Mononuclear cell (primary cell): Measurements from ENCODE around the gene FGF2. TPM values are rescaled to one million over a fixed set of nuclear protein-coding genes. Genes with fewer than 3 reads are reported as not detected.
A peak's percentile ranks its signal among the peaks of the same experiment; 100 is the strongest.
"Not testable (repeated sequence)": the region's sequence is repeated elsewhere in the genome, so short reads cannot be mapped to it uniquely, and the experiment has no call there.

Experiments
- H3K27me3 ChIP-seq: 2 replicates; pipeline ENCODE4 v1.6.0; 2011; ENCODE audit warnings: low read length, control low read depth; ENCODE audit not compliant: insufficient read depth
- H3K4me1 ChIP-seq: 2 replicates; pipeline ENCODE4 v1.5.1; 2011; ENCODE audit warnings: mild to moderate bottlenecking, low read length, control low read depth; ENCODE audit not compliant: insufficient read depth
- H3K4me3 ChIP-seq: 2 replicates; pipeline ENCODE4 v1.5.1; 2011; ENCODE audit warnings: mild to moderate bottlenecking, low read length, moderate library complexity
- H3K9me3 ChIP-seq: 2 replicates; pipeline ENCODE4 v1.5.1; 2011; ENCODE audit warnings: low read depth, mild to moderate bottlenecking, control low read depth, low read length
- total RNA-seq: library from RNA; depleted of rRNA; stranded (reverse); fragments of >200 nt; gene quantifications from one replicate; pipeline ENCODE4 v1.2.3, GENCODE V29; 2012

Gene FGF2
- total RNA-seq, 1 donor: 0.31 TPM

GRCh38 chr4:122827258-122827878, 737 bp downstream of the FGF2 start:
- H3K4me1 ChIP-seq: peaks cover 14% of the 10 kb centered on the region
- no peaks in the 10 kb centered on the region for H3K9me3 ChIP-seq
- peaks cover 89% of the 10 kb centered on the region for H3K27me3 ChIP-seq
- H3K4me3 ChIP-seq: peak overlapping the region; percentile 26

DNA sequence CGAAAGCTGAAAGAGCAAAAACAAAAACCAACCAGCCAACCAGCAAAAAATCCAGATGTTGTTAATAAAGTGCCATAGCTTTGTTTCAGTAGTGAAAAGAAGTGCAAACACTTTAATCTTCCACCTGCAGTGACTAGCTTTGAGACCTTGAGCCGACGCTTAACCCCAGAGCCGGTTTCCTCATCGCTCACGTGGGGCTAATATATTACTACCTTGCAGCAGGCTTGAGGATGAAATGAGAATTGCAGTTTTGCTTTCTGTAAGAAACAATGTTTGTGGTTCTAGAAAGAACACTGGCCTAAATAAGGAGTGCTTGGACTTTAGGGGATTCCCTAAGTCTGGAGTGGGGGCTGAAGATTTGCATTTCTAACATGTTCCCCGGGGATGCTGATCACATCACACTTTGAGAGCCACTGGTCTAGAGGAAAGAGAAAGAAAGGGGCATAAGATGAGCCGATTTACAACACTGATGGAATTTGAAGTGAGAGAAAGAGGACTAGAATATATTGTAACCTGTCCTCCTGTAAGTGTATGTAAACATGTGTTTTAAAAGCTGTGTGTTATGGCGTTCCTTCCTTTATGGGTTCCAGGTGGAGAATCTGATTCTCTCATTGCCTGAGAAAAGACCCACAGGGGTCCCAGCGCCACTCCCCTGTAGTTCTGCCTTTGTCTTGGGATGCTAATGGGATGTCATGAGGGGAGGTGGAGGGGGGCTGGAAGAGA, 1.4 kb downstream of the FGF2 start:
- Histone ChIP-seq H3K4me3 (no peak overlapping the region), H3K27me3 (peaks cover 92% of the 10 kb centered on the region), H3K4me1 (peaks cover 14% of the 10 kb centered on the region), H3K9me3 (no peaks in the 10 kb centered on the region)

- peaks cover 75% of the 10 kb centered on the region for H3K27me3 ChIP-seq
- H3K4me3 ChIP-seq: no peak overlapping the region
- H3K9me3 ChIP-seq: no peaks in the 10 kb centered on the region
- H3K4me1 ChIP-seq: peaks cover 14% of the 10 kb centered on the region
Measured at GRCh38 chr4:122830426-122831095, 3.9 kb downstream of the FGF2 start.

DNA sequence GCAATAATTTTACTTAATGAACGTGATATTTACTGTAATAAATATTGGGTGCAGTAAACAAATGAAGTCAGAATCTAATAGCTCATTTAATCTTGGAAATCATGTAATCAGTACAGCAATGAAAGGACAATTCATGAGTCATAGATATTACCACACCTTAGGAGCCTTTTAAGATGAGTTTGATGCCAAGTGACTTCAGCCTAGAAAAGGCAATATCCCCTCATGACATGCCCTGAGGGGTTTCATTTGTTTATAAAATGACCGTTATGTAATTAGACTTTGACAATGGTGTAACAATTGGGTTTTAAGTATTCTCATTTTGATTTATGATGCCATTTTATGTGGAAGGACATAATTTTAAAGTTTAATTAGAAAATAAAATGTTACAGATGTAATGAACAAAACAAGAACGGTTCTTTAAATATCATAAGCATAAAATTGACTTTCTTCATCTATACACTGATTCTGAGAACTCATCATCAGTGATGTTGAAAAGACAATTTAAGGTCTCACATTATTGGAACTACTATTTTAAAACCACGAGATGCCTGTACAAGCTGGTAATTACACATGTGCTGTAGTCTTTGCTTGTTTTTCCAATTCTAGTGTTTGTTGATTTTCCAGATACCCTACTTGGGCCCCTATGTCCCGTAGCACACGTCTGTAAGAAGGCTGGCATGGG, 5.0 kb downstream of the FGF2 start:
- H3K4me1 ChIP-seq: peaks cover 14% of the 10 kb centered on the region
- H3K4me3 ChIP-seq: no peak overlapping the region
- H3K9me3 ChIP-seq: no peaks in the 10 kb centered on the region
- peaks cover 76% of the 10 kb centered on the region for H3K27me3 ChIP-seq

DNA sequence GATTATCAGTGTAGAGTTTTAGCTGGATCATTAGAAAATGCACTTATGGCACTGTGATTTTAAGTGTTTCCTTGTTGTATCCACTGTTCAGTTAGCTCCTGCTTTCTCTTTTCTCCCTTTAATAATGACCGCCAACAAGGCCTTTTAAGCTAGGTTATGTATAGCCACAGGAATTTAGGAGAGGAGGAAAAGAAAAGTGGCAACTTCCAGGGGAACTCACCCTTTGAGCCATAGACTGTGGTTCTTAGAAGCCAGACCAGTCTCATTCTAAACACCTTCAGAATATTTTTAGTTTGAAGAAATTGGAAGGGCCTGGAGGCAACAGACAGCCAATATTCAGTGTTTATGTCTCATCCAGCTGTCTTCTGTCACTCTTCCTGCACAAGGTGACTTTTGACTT, 6.1 kb downstream of the FGF2 start:
- no peak overlapping the region for H3K4me3 ChIP-seq
- no peaks in the 10 kb centered on the region for H3K9me3 ChIP-seq
- peaks cover 7% of the 10 kb centered on the region for H3K4me1 ChIP-seq
- H3K27me3 ChIP-seq: peaks cover 74% of the 10 kb centered on the region

- H3K9me3 ChIP-seq: no peaks in the 10 kb centered on the region
- H3K4me1 ChIP-seq: no peaks in the 10 kb centered on the region
- no peak overlapping the region for H3K4me3 ChIP-seq
- H3K27me3 ChIP-seq: peaks cover 65% of the 10 kb centered on the region
Measured at GRCh38 chr4:122833999-122834398, 7.4 kb downstream of the FGF2 start.

- H3K4me1 ChIP-seq: no peaks in the 10 kb centered on the region
- H3K9me3 ChIP-seq: no peaks in the 10 kb centered on the region
- peaks cover 48% of the 10 kb centered on the region for H3K27me3 ChIP-seq
- H3K4me3 ChIP-seq: no peak overlapping the region
Measured at GRCh38 chr4:122836941-122837340, 10.3 kb downstream of the FGF2 start.

GRCh38 chr4:122838034-122838433, 11.4 kb downstream of the FGF2 start:
- H3K4me1 ChIP-seq: no peaks in the 10 kb centered on the region
- no peaks in the 10 kb centered on the region for H3K9me3 ChIP-seq
- no peak overlapping the region for H3K4me3 ChIP-seq
- peaks cover 42% of the 10 kb centered on the region for H3K27me3 ChIP-seq

DNA sequence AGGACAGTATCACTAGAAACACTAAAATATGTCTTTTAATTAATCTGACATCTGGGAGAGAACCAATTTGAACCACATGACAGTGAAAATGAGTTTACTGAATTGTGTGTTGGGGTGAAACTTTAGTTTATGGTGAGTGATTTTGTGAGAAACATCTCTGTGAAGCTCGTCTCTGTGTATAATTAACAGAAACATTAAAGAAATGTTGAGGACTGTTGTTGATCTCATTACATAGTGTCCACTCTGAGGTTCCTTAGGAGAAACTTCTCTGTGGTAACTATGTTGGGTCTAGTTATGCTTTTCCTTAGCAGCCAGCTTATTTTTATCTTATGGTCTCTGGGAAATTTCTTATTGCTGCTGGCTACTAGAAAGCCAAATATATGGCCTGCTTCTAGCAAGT, 15.8 kb downstream of the FGF2 start:
- no peaks in the 10 kb centered on the region for H3K9me3 ChIP-seq
- no peak overlapping the region for H3K4me3 ChIP-seq
- H3K4me1 ChIP-seq: no peaks in the 10 kb centered on the region
- peaks cover 20% of the 10 kb centered on the region for H3K27me3 ChIP-seq

GRCh38 chr4:122842984-122843531, 16.4 kb downstream of the FGF2 start:
- no peak overlapping the region for H3K4me3 ChIP-seq
- H3K27me3 ChIP-seq: peaks cover 18% of the 10 kb centered on the region
- no peaks in the 10 kb centered on the region for H3K4me1 ChIP-seq
- no peaks in the 10 kb centered on the region for H3K9me3 ChIP-seq

- not testable (repeated sequence) for H3K9me3 ChIP-seq, H3K4me3 ChIP-seq, H3K4me1 ChIP-seq
- H3K27me3 ChIP-seq: peaks cover 16% of the 10 kb centered on the region
Measured at GRCh38 chr4:122844391-122844790, 17.8 kb downstream of the FGF2 start.

GRCh38 chr4:122845066-122845465, 18.4 kb downstream of the FGF2 start:
- H3K27me3 ChIP-seq: peaks cover 13% of the 10 kb centered on the region
- H3K9me3 ChIP-seq: no peaks in the 10 kb centered on the region
- no peak overlapping the region for H3K4me3 ChIP-seq
- H3K4me1 ChIP-seq: no peaks in the 10 kb centered on the region

- H3K4me1 ChIP-seq: no peaks in the 10 kb centered on the region
- peaks cover 6% of the 10 kb centered on the region for H3K27me3 ChIP-seq
- H3K9me3 ChIP-seq: no peaks in the 10 kb centered on the region
- no peak overlapping the region for H3K4me3 ChIP-seq
Measured at GRCh38 chr4:122845760-122846159, 19.1 kb downstream of the FGF2 start.

DNA sequence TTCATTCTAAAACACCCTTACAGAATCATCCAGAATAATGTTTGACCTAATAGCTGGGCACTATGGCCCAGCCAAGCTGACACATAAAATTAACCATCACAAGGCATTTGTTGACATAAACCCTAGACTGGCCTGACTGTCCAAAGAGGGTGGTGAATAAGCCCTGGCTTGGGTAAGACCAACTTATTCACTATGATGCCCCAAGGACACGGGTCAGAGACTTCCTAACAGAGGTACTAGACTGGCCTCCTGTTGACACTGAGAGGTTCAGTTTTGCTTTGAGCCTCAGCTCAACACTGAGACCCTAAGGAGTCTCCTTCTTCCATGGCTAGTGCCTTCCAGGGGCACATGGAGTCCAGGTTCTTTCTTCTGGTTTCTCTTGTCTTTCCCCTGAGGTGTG, 21.3 kb downstream of the FGF2 start:
- Histone ChIP-seq H3K27me3 (no peaks in the 10 kb centered on the region), H3K4me1 (no peaks in the 10 kb centered on the region), H3K4me3 (no peak overlapping the region), H3K9me3 (no peaks in the 10 kb centered on the region)

DNA sequence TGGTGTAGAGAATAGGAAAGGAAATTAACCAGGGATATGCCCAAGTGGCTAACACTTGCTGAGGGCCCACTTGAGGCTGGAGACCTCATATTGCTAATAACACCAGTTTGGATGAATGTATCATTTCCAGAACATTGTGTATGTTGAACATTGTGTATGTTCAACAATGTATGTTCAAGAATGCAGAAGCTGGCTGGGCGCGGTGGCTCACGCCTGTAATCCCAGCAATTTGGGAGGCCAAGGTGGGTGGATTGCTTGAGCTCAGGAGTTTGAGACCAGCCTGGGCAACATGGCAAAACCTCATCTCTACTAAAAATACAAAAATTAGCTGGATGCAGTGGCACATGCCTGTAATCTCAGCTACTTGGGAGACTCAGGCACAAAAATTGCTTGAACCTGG, 23.2 kb downstream of the FGF2 start:
- not testable (repeated sequence) for H3K4me3 ChIP-seq, H3K4me1 ChIP-seq, H3K27me3 ChIP-seq, H3K9me3 ChIP-seq
